HS-5 (cell line): ENCODE measurements around the gene ZNF574.

Source experiments
- DNase-seq: peaks from one replicate; pipeline ENCODE4 v3.0.0-alpha.2; 2012; ENCODE audit warnings: low read depth

Gene ZNF574

GRCh38 chr19:42126574-42126973, 50.6 kb downstream of the ZNF574 start:
- no peak for DNase-seq

- DNase-seq = no peak
Measured at GRCh38 chr19:42129399-42130253, 53.7 kb downstream of the ZNF574 start.

- no peak for DNase-seq
Measured at GRCh38 chr19:42130254-42130573, 54.2 kb downstream of the ZNF574 start.
